Endothelial cell of umbilical vein (primary cell): Measurements from ENCODE around the gene ERG. TPM values are rescaled to one million over a fixed set of nuclear protein-coding genes. Genes with fewer than 3 reads are reported as not detected.

Source experiments
- BruUV-seq: library from RNA; stranded (reverse); fragments of 400-500 nt; replicated peaks from 2 replicates; lab custom pipeline; 2021; lab: Mats Ljungman, UMichigan
- CTCF ChIA-PET: fragments of 300-600, 350-600 bp; sonication (Branson Sonifier 250); formaldehyde crosslinking; loops from one replicate; lab custom pipeline; 2021; ENCODE audit warnings: antibody characterized with exemption, inconsistent platforms; lab: Charles Lee
- POLR2A ChIA-PET: fragments of 300-600, 350-600 bp; sonication (Branson Sonifier 250); formaldehyde crosslinking; loops from one replicate; lab custom pipeline; 2021; ENCODE audit warnings: antibody characterized with exemption, inconsistent platforms; lab: Charles Lee
- DNase-seq: peaks from one replicate; pipeline ENCODE4 v3.0.0-alpha.2; 2011; ENCODE audit warnings: low read depth, low spot score
- FAIRE-seq: peaks from 2 replicates; lab custom pipeline; 2011; peaks lifted over from hg19 to GRCh38; lab: Jason Lieb, UNC
- H2AFZ ChIP-seq: 2 replicates; pipeline ENCODE4 v1.6.0; 2012; ENCODE audit warnings: low read depth, low read length, control low read depth, inconsistent platforms
- H3K27ac ChIP-seq: 2 replicates; pipeline ENCODE4 v1.5.1; 2011; ENCODE audit warnings: low read depth, mild to moderate bottlenecking, control low read depth, low read length, moderate library complexity; ENCODE audit not compliant: insufficient read depth
- H3K27me3 ChIP-seq, 2 experiments: 2 replicates each; pipeline versions ENCODE4 v1.6.0 to v1.6.1; 2011; ENCODE audit warnings: low read length in 2 of 2, mixed read lengths in 1 of 2; ENCODE audit not compliant: control insufficient read depth in 2 of 2, insufficient read depth in 2 of 2
- H3K36me3 ChIP-seq, 2 experiments: 2 replicates in 1 of 2; 3 replicates in 1 of 2; pipeline ENCODE4 v1.5.1; 2011; ENCODE audit warnings: low read length in 2 of 2, mild to moderate bottlenecking in 1 of 2, moderate library complexity in 1 of 2; ENCODE audit not compliant: control insufficient read depth in 2 of 2, insufficient read depth in 2 of 2; ENCODE audit errors: extremely low read depth in 1 of 2
- H3K4me1 ChIP-seq: 3 replicates; pipeline ENCODE4 v1.5.1; 2011; ENCODE audit warnings: mild to moderate bottlenecking, low read length; ENCODE audit not compliant: control insufficient read depth, insufficient read depth; ENCODE audit errors: extremely low read depth
- H3K4me2 ChIP-seq: 2 replicates; pipeline ENCODE4 v1.6.1; 2011; ENCODE audit warnings: low read length, control low read depth, mixed read lengths; ENCODE audit not compliant: insufficient read depth
- H3K4me3 ChIP-seq, 3 experiments: fragments of 200-600 bp in 1 of 3; sonication (generic), shearing (Covaris generic) in 1 of 3; replicated peaks in 1 of 3; 2 replicates each; pipeline ENCODE4 v1.5.1; 2011 to 2016; ENCODE audit warnings: control low read depth in 3 of 3, low read length in 3 of 3, mild to moderate bottlenecking in 2 of 3, inconsistent platforms in 1 of 3, low read depth in 1 of 3, moderate library complexity in 1 of 3; ENCODE audit not compliant: insufficient read depth in 1 of 3
- H3K79me2 ChIP-seq: 2 replicates; pipeline ENCODE4 v1.6.0; 2012; ENCODE audit warnings: low read length, inconsistent platforms; ENCODE audit not compliant: control insufficient read depth, insufficient read depth
- H3K9ac ChIP-seq: replicated peaks from 2 replicates; pipeline ENCODE3; 2011; ENCODE audit warnings: low read length, control low read depth; ENCODE audit not compliant: insufficient read depth; ENCODE audit errors: extremely low read depth
- H3K9me1 ChIP-seq: replicated peaks from 3 replicates; pipeline ENCODE4 v1.6.0; 2011; ENCODE audit warnings: mild to moderate bottlenecking, low read length; ENCODE audit not compliant: control insufficient read depth, insufficient read depth; ENCODE audit errors: extremely low read depth
- H3K9me3 ChIP-seq: replicated peaks from 2 replicates; pipeline ENCODE4 v1.5.1; 2012; ENCODE audit warnings: low read length, inconsistent platforms; ENCODE audit not compliant: control insufficient read depth, insufficient read depth
- H4K20me1 ChIP-seq: replicated peaks from 2 replicates; pipeline ENCODE3; 2011; ENCODE audit warnings: mild to moderate bottlenecking, low read length; ENCODE audit not compliant: control insufficient read depth, insufficient read depth; ENCODE audit errors: extremely low read depth
- EZH2 ChIP-seq: IDR thresholded peaks from 2 replicates; pipeline ENCODE4 v1.6.1; 2012; ENCODE audit warnings: borderline replicate concordance, low read depth, mild to moderate bottlenecking, moderate library complexity, low read length, inconsistent platforms; ENCODE audit not compliant: severe bottlenecking
- FOS ChIP-seq: IDR thresholded peaks from 2 replicates; pipeline ENCODE4 v1.6.1; 2011; ENCODE audit warnings: mild to moderate bottlenecking, low read length, moderate library complexity, borderline replicate concordance; ENCODE audit not compliant: insufficient read depth
- GATA2 ChIP-seq: IDR thresholded peaks from 2 replicates; pipeline ENCODE4 v1.7.0; 2011; ENCODE audit warnings: low read depth, mild to moderate bottlenecking, moderate library complexity, mixed read lengths, low read length; ENCODE audit not compliant: insufficient read length, insufficient read depth
- JUN ChIP-seq: IDR thresholded peaks from 2 replicates; pipeline ENCODE4 v1.6.1; 2011; ENCODE audit warnings: borderline replicate concordance, low read depth; ENCODE audit not compliant: insufficient read length, insufficient read depth
- MYC ChIP-seq: IDR thresholded peaks from one replicate; pipeline ENCODE4 v1.6.1; 2011; ENCODE audit warnings: mild to moderate bottlenecking, low read depth, low read length
- POLR2A ChIP-seq: IDR thresholded peaks from 2 replicates; pipeline ENCODE4 v1.6.1; 2012; ENCODE audit warnings: low read depth, mild to moderate bottlenecking, control low read depth, low read length
- POLR2AphosphoS5 ChIP-seq: IDR thresholded peaks from 2 replicates; pipeline ENCODE4 v1.6.1; 2012; ENCODE audit warnings: low read depth, mild to moderate bottlenecking, control low read depth, low read length, moderate library complexity; ENCODE audit not compliant: insufficient read depth
- dilution Hi-C: fragments of 300-500 bp; cut with MboI; formaldehyde crosslinking; loops from one replicate; pipeline ENCODE4 v1.15.0; 2019; ENCODE audit warnings: low sequenced_read_pairs; ENCODE audit not compliant: extremely low pct_ligation_motif_present
- intact Hi-C: fragments of 100-400 bp; cut with micrococcal nuclease; formaldehyde crosslinking; loops from one replicate; pipeline ENCODE4 v1.10.0; 2022
- polyA plus RNA-seq, 4 experiments: library from polyadenylated mRNA; depleted of rRNA in 3 of 4; stranded (reverse) in 3 of 4; unstranded in 1 of 4; fragments of >200 nt; gene quantifications; 2 replicates each; pipeline versions ENCODE4 v1.2.1 to v1.2.3, GENCODE V29; 2011 to 2012; ENCODE audit warnings: missing spikeins in 1 of 4
- total RNA-seq: library from RNA; stranded (reverse); gene quantifications from 2 replicates; pipeline ENCODE4 v1.2.3, GENCODE V29; 2021
- TF ChIP-seq, protein P1 (sequence below): IDR thresholded peaks from 2 replicates; pipeline ENCODE4 v1.6.1; 2011; ENCODE audit not compliant: insufficient read depth, insufficient read length

Gene ERG
- total and polyA plus RNA-seq, 2 donors (not counting 3 experiments of a cell fraction or from before 2014, with no cell fraction given): 173 to 210 TPM

DNA sequence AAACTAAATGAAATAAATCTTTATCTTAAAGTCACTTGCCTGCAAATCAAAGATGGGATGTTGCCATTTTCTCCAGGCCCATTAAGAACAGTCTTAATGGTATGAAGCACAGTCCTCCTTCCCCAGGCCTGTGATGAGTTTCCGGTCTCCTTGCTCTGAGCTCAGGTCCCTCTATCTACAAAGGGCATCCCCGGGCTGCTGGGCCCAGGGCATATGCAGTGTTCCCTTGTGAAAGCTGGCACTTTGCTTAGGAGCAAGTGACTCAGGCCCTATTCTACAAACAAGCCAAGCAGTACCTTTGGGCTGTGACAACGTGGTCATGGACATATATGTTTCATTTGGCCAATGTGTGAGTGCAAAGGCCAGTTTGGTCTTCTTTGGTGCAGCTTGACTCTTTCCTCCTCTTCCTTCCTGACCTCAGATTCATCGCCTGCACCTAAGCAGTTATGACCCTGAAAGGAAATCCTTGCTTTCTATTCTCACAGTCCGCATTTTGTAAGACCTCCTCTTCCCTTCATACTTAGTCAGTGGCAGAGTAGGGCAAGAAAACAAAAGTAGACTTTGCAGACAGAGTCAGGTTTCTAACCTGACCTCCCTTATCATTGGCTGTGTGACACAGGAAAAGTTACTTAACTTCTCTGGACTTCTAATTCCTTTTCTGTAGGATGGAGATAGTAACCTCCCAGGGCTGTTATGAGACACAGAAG is 109.5 kb downstream of the ERG start:
- ChIA-PET CTCF (interaction anchor here (0.7 to 2.5 kb wide), 5 partner anchors 11 to 218 kb away, joined by 3 to 11 read pairs (median 3); no protein-coding TSS in a partner anchor), POLR2A (interaction anchor here (0.9 kb wide), 1 partner anchor 12 kb away, joined by 6 read pairs; no protein-coding TSS in a partner anchor)
- DNase-seq: peak; percentile 98
- dilution Hi-C loops: no loop called here
- H3K4me1 ChIP-seq: peaks cover 56% of the 10 kb centered on the region
- H3K36me3 ChIP-seq: peaks cover 18 to 38% of the 10 kb centered on the region in 2 experiments
- no peak overlapping the region for H3K9ac ChIP-seq
- H2AFZ ChIP-seq: no peak overlapping the region
- no peaks in the 10 kb centered on the region for H4K20me1 ChIP-seq
- H3K4me2 ChIP-seq: peak overlapping the region; percentile 18
- H3K79me2 ChIP-seq: peaks cover 26% of the 10 kb centered on the region
- FAIRE-seq: peak; percentile 88
- no peak overlapping the region for H3K4me3 ChIP-seq
- H3K27me3 ChIP-seq: no peaks in the 10 kb centered on the region
- TF ChIP-seq MYC (no peak), FOS (peak; percentile 6), EZH2 (no peak), POLR2AphosphoS5 (peak; percentile 73), JUN (no peak), GATA2 (no peak), POLR2A (peak; percentile 43)
- TF ChIP-seq, protein P1, sequence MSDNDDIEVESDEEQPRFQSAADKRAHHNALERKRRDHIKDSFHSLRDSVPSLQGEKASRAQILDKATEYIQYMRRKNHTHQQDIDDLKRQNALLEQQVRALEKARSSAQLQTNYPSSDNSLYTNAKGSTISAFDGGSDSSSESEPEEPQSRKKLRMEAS: no peak
- H3K9me1 ChIP-seq: no peaks in the 10 kb centered on the region
- peak overlapping the region; percentile 65 for H3K27ac ChIP-seq
- TSS peak; percentile 34 for BruUV-seq
- intact Hi-C loops: loop anchor here (1.0 to 10.0 kb wide), 5 partner anchors 18 to 786 kb away; partner anchors contain the start of gene ERG
- no peaks in the 10 kb centered on the region for H3K9me3 ChIP-seq
